IMR-90 (cell line): ENCODE results near the gene KLHL33. TPM values are rescaled to one million over a fixed set of nuclear protein-coding genes. Genes with fewer than 3 reads are reported as not detected.

Experiments used
- ATAC-seq: fragments of 200-7000 bp; cut with Tn5 transposase; 2 replicates; pipeline ENCODE4 v1.9.1; 2020; ENCODE audit warnings: low read depth, mild to moderate bottlenecking, moderate library complexity
- BruUV-seq: library from RNA; stranded (reverse); fragments of 400-500 nt; replicated peaks from 2 replicates; lab custom pipeline; 2021; lab: Mats Ljungman, UMichigan
- CTCF ChIA-PET: fragments of 300-600 bp; formaldehyde crosslinking; extraction: SDS; loops from one replicate; lab custom pipeline; 2021; ENCODE audit warnings: antibody characterized with exemption; lab: Yijun Ruan, JAX
- POLR2A ChIA-PET: fragments of 300-600 bp; sonication (Branson Sonifier 250); formaldehyde crosslinking; loops from one replicate; lab custom pipeline; 2022; ENCODE audit warnings: antibody characterized with exemption; ENCODE audit not compliant: unreplicated experiment; lab: Charles Lee
- DNase-seq: peaks from one replicate; pipeline ENCODE4 v3.0.0; 2013
- H2AFZ ChIP-seq: replicated peaks from 2 replicates; pipeline ENCODE3; 2013; ENCODE audit warnings: low read length, mild to moderate bottlenecking; ENCODE audit not compliant: poor library complexity
- H2AK5ac ChIP-seq: 2 replicates; pipeline ENCODE4 v1.6.1; 2013; ENCODE audit warnings: low read depth, low read length, inconsistent platforms
- H2AK9ac ChIP-seq: replicated peaks from 2 replicates; pipeline ENCODE3; 2013; ENCODE audit warnings: mild to moderate bottlenecking, low read depth, low read length, moderate library complexity; ENCODE audit not compliant: poor library complexity
- H2BK120ac ChIP-seq: 2 replicates; pipeline ENCODE4 v1.6.1; 2013; ENCODE audit warnings: low read depth, low read length, inconsistent platforms
- H2BK15ac ChIP-seq: 3 replicates; pipeline ENCODE4 v1.6.1; 2013; ENCODE audit warnings: low read depth, low read length, inconsistent platforms
- H2BK20ac ChIP-seq: 2 replicates; pipeline ENCODE4 v1.6.1; 2013; ENCODE audit warnings: low read depth, mild to moderate bottlenecking, inconsistent platforms, low read length, moderate library complexity
- H2BK5ac ChIP-seq: 2 replicates; pipeline ENCODE4 v1.6.1; 2013; ENCODE audit warnings: mild to moderate bottlenecking, low read depth, low read length, inconsistent platforms; ENCODE audit not compliant: poor library complexity, severe bottlenecking
- H3K14ac ChIP-seq: replicated peaks from 2 replicates; pipeline ENCODE4 v1.6.1; 2013; ENCODE audit warnings: low read depth, low read length, inconsistent platforms
- H3K18ac ChIP-seq: 2 replicates; pipeline ENCODE4 v1.6.1; 2013; ENCODE audit warnings: low read depth, low read length, control low read depth
- H3K23ac ChIP-seq: 2 replicates; pipeline ENCODE4 v1.6.1; 2013; ENCODE audit warnings: low read depth, low read length, inconsistent platforms
- H3K27ac ChIP-seq: 2 replicates; pipeline ENCODE4 v1.5.1; 2013; ENCODE audit warnings: mild to moderate bottlenecking, control low read depth, low read length; ENCODE audit not compliant: insufficient read depth
- H3K27me3 ChIP-seq: 2 replicates; pipeline ENCODE4 v1.6.1; 2013; ENCODE audit warnings: low read length; ENCODE audit not compliant: control insufficient read depth, insufficient read depth
- H3K36me3 ChIP-seq: 2 replicates; pipeline ENCODE4 v1.6.1; 2013; ENCODE audit warnings: low read length, mixed read lengths; ENCODE audit not compliant: control insufficient read depth, insufficient read depth
- H3K4ac ChIP-seq: 2 replicates; pipeline ENCODE4 v1.6.1; 2013; ENCODE audit warnings: low read depth, low read length, inconsistent platforms
- H3K4me1 ChIP-seq: 2 replicates; pipeline ENCODE4 v1.6.1; 2013; ENCODE audit warnings: low read length, mixed read lengths; ENCODE audit not compliant: control insufficient read depth, insufficient read depth
- H3K4me2 ChIP-seq: 2 replicates; pipeline ENCODE4 v1.6.1; 2013; ENCODE audit warnings: low read depth, mild to moderate bottlenecking, control low read depth, low read length, moderate library complexity
- H3K4me3 ChIP-seq: 2 replicates; pipeline ENCODE4 v1.5.1; 2013; ENCODE audit warnings: low read depth, mild to moderate bottlenecking, control low read depth, low read length, moderate library complexity; ENCODE audit not compliant: insufficient read depth
- H3K56ac ChIP-seq: 2 replicates; pipeline ENCODE4 v1.6.1; 2013; ENCODE audit warnings: low read length, inconsistent platforms; ENCODE audit not compliant: insufficient read depth; ENCODE audit errors: extremely low read depth
- H3K79me1 ChIP-seq, 2 experiments: 2 replicates each; pipeline ENCODE4 v1.6.1; 2013; ENCODE audit warnings: low read length in 2 of 2, inconsistent platforms in 1 of 2, low read depth in 1 of 2
- H3K9ac ChIP-seq: 2 replicates; pipeline ENCODE4 v1.6.1; 2013; ENCODE audit warnings: low read depth, low read length, control low read depth
- H3K9me1 ChIP-seq: 2 replicates; pipeline ENCODE4 v1.6.1; 2013; ENCODE audit warnings: low read length, inconsistent platforms; ENCODE audit not compliant: insufficient read depth
- H3K9me3 ChIP-seq: 2 replicates; pipeline ENCODE4 v1.6.1; 2013; ENCODE audit warnings: low read length; ENCODE audit not compliant: control insufficient read depth, insufficient read depth
- H4K20me1 ChIP-seq: 2 replicates; pipeline ENCODE4 v1.6.1; 2013; ENCODE audit warnings: low read length, inconsistent platforms; ENCODE audit not compliant: insufficient read depth
- H4K5ac ChIP-seq: 2 replicates; pipeline ENCODE4 v1.6.1; 2013; ENCODE audit warnings: mild to moderate bottlenecking, low read depth, low read length, control low read depth
- H4K8ac ChIP-seq, 2 experiments: 2 replicates each; pipeline ENCODE4 v1.6.1; 2013; ENCODE audit warnings: low read depth in 2 of 2, low read length in 2 of 2, control low read depth in 1 of 2, inconsistent platforms in 1 of 2
- H4K91ac ChIP-seq: 2 replicates; pipeline ENCODE4 v1.6.1; 2013; ENCODE audit warnings: low read depth, low read length, inconsistent platforms; ENCODE audit not compliant: insufficient read depth
- NFE2L2 ChIP-seq: fragments of 150-350 bp; IDR thresholded peaks from 2 replicates; pipeline ENCODE4 v1.6.1; 2016; ENCODE audit warnings: low read depth, mild to moderate bottlenecking, low read length
- WGBS, 2 experiments: methylation state at CpG; one replicate each; pipeline versions ENCODE4 v1.1.5 to v1.1.7; 2013; ENCODE audit warnings: missing lambda C conversion rate in 2 of 2; ENCODE audit not compliant: insufficient read length in 1 of 2; ENCODE audit errors: extremely low coverage in 2 of 2; 5-methylcytosine and 5-hydroxymethylcytosine counted together
- dilution Hi-C: fragments of 300-500 bp; cut with HindIII; formaldehyde crosslinking; loops from one replicate; pipeline ENCODE4 v1.14.3; 2018; ENCODE audit warnings: low sequenced_read_pairs; ENCODE audit not compliant: unreplicated experiment
- in situ Hi-C: fragments of 300-500 bp; cut with MboI; formaldehyde crosslinking; loops from 3 replicates; pipeline ENCODE4 v1.14.3; 2019; ENCODE audit warnings: low sequenced_read_pairs, inconsistent platforms, mixed read lengths
- intact Hi-C: fragments of 100-400 bp; cut with micrococcal nuclease; formaldehyde crosslinking; loops from 2 replicates; pipeline ENCODE4 v1.10.0; 2022
- polyA plus RNA-seq, 3 experiments: library from polyadenylated mRNA; depleted of rRNA; stranded (reverse); fragments of >200 nt; gene quantifications; 2 replicates each; pipeline ENCODE4 v1.2.3, GENCODE V29; 2012; ENCODE audit warnings: low replicate concordance in 1 of 3
- total RNA-seq: library from RNA; depleted of rRNA; stranded (reverse); fragments of >200 nt; gene quantifications from 2 replicates; pipeline ENCODE4 v1.2.3, GENCODE V29; 2012

The KLHL33 gene
- total and polyA plus RNA-seq, 2 of the 4 experiments (the other 2 are of a cell fraction): under 0.01 to 0.03 TPM

DNA sequence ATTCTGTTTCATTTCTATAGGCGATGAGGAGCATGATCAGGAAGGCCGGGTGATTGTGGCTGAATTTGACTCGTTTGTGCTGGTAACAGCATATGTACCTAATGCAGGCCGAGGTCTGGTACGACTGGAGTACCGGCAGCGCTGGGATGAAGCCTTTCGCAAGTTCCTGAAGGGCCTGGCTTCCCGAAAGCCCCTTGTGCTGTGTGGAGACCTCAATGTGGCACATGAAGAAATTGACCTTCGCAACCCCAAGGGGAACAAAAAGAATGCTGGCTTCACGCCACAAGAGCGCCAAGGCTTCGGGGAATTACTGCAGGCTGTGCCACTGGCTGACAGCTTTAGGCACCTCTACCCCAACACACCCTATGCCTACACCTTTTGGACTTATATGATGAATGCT is 21.0 kb upstream of the KLHL33 start:
- intact Hi-C loops: loop anchor here (1.0 kb wide), 2 partner anchors 45 to 152 kb away; no protein-coding TSS in a partner anchor
- H3K18ac ChIP-seq: no peak overlapping the region
- H4K8ac ChIP-seq: no peak overlapping the region
- no peak overlapping the region for H3K27ac ChIP-seq
- ATAC-seq: no peak
- H2AFZ ChIP-seq: no peak overlapping the region
- no peak overlapping the region for H3K9ac ChIP-seq
- no peak overlapping the region for H3K56ac ChIP-seq
- no peak overlapping the region for H3K14ac ChIP-seq
- peaks cover 10% of the 10 kb centered on the region; the same call in 1 of the 2 replicates for H3K9me1 ChIP-seq
- no peaks in the 10 kb centered on the region for H3K9me3 ChIP-seq
- TF ChIP-seq NFE2L2: no peak
- BruUV-seq: TSS peak; percentile 89
- no peak overlapping the region for H3K23ac ChIP-seq
- H2BK5ac ChIP-seq: no peak overlapping the region
- H3K27me3 ChIP-seq: no peaks in the 10 kb centered on the region
- no peak overlapping the region for H4K5ac ChIP-seq
- H4K20me1 ChIP-seq: 0 out of 2 replicates have a peak, but pooled peaks cover 3% of the 10 kb centered on the region
- DNase-seq: no peak
- 0 out of 2 replicates have a peak, but pooled peaks cover 4% of the 10 kb centered on the region for H3K4me1 ChIP-seq
- in situ Hi-C loops: loop anchor here (25.0 kb wide), 1 partner anchor 630 kb away; the partner anchor contains the start of gene ZNF219
- ChIA-PET POLR2A (no interaction called here), CTCF (no interaction called here)
- H3K4me3 ChIP-seq: no peak overlapping the region
- peaks cover 29 to 51% of the 10 kb centered on the region in 2 experiments for H3K79me1 ChIP-seq
- no peak overlapping the region for H2AK5ac ChIP-seq
- H3K36me3 ChIP-seq: peaks cover 24% of the 10 kb centered on the region
- no peak overlapping the region for H2BK120ac ChIP-seq
- H2BK20ac ChIP-seq: no peak overlapping the region
- H2AK9ac ChIP-seq: no peak overlapping the region
- H3K4ac ChIP-seq: no peak overlapping the region
- no peak overlapping the region for H2BK15ac ChIP-seq
- dilution Hi-C loops: no loop called here
- WGBS, 2 experiments: 94% methylated on average over 8 of the region's 13 CpGs; no CpG with 5 or more reads in 1 of the 2 experiments
- no peak overlapping the region for H4K91ac ChIP-seq
- no peak overlapping the region for H3K4me2 ChIP-seq
